Peyer's patch (tissue), 4 donors: ENCODE results near the gene PSD. TPM values are rescaled to one million over a fixed set of nuclear protein-coding genes. Genes with fewer than 3 reads are reported as not detected.
A peak's percentile ranks its signal among the peaks of the same experiment; 100 is the strongest.

Source experiments
- DNase-seq, 3 donors: peaks; one replicate each; pipeline ENCODE4 v3.0.0-alpha.2; 2017 to 2019
- H3K27ac ChIP-seq, 4 donors: fragments of 200-600 bp; sonication (generic); one replicate each; pipeline ENCODE4 v1.5.1; 2016 to 2019
- H3K27me3 ChIP-seq, 2 donors: fragments of 200-600 bp; sonication (generic); one replicate each; pipeline ENCODE4 v1.5.1; 2019
- H3K36me3 ChIP-seq, 3 donors: fragments of 200-600 bp; sonication (generic); one replicate each; pipeline ENCODE4 v1.5.1; 2016 to 2019
- H3K4me1 ChIP-seq, 4 donors: fragments of 200-600 bp; sonication (generic); one replicate each; pipeline ENCODE4 v1.5.1; 2016 to 2019
- H3K4me3 ChIP-seq, 4 donors: fragments of 200-600 bp; sonication (generic); 1 replicate in 3 of 4; 2 replicates in 1 of 4; pipeline ENCODE4 v1.5.1; 2016 to 2019; ENCODE audit warnings: mild to moderate bottlenecking in 1 of 4
- H3K9me3 ChIP-seq, 4 donors: fragments of 200-600 bp; sonication (generic); one replicate each; pipeline ENCODE4 v1.5.1; 2016 to 2019; ENCODE audit warnings: mild to moderate bottlenecking in 1 of 4
- POLR2A ChIP-seq, 2 donors: fragments of 450-650 bp; IDR thresholded peaks; one replicate each; pipeline ENCODE4 v1.5.1; 2017; ENCODE audit warnings: antibody characterized with exemption in 2 of 2, mild to moderate bottlenecking in 2 of 2, moderate library complexity in 2 of 2
- total RNA-seq, 4 donors: library from RNA; depleted of rRNA; stranded (reverse); fragments of >200 nt; gene quantifications; one replicate each; pipeline ENCODE4 v1.1.0, GENCODE V29; 2016
- TF ChIP-seq, protein P1 (sequence below), 6 experiments: fragments of 450-650 bp in 4 of 6; fragments of 200-600 bp in 2 of 6; sonication (generic) in 1 of 6; IDR thresholded peaks; one replicate each; pipeline ENCODE4 v1.5.1; 2017 to 2019; ENCODE audit warnings: antibody characterized with exemption in 6 of 6, mild to moderate bottlenecking in 3 of 6, moderate library complexity in 1 of 6

PSD gene
- total RNA-seq, 4 donors from 2014 or later, result 1.6 to 14.3 (median 6.3) TPM; not detected in 1

DNA sequence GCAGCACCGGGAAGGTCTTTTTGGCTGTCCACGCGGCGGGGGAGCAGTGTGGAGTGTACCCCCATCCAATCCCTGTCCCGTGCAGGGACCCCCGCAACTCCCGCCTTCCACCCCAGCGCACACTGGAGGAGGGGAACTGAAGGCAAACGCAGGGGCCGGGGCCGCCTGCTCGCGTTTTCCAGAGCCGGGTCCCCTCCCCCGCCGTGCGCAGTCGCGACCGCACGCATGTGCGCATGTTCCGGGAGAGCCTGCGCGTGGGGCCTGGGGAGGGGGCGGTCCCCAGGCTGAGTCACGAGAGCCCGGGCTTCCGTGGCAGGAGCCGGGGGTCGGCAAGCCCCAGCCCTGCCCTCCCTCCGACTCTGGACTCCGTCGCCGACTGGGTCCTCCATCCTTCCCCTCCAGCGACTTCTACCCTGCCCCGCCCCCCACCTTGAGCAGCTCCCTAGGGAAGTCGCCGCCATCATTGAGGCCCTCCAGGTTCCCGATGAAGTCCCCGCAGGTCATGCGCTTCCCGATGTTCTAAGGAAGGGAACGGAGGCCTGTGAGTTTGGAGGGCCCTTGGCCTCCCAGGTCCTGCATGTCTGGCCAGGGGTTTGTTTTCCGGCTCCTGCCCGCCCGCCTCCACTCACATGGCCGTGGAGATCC, 8.0 kb downstream of the PSD start:
- H3K27ac ChIP-seq, result peak overlapping the region in 3 of 4 donors; percentile 17 to 77 (median 55)
- no peaks in the 10 kb centered on the region for H3K9me3 ChIP-seq
- peaks cover 0 to 28% (median 11%) of the 10 kb centered on the region in 4 donors for H3K4me1 ChIP-seq
- TF ChIP-seq, protein P1, sequence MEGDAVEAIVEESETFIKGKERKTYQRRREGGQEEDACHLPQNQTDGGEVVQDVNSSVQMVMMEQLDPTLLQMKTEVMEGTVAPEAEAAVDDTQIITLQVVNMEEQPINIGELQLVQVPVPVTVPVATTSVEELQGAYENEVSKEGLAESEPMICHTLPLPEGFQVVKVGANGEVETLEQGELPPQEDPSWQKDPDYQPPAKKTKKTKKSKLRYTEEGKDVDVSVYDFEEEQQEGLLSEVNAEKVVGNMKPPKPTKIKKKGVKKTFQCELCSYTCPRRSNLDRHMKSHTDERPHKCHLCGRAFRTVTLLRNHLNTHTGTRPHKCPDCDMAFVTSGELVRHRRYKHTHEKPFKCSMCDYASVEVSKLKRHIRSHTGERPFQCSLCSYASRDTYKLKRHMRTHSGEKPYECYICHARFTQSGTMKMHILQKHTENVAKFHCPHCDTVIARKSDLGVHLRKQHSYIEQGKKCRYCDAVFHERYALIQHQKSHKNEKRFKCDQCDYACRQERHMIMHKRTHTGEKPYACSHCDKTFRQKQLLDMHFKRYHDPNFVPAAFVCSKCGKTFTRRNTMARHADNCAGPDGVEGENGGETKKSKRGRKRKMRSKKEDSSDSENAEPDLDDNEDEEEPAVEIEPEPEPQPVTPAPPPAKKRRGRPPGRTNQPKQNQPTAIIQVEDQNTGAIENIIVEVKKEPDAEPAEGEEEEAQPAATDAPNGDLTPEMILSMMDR (IDR thresholded peaks at IDR 0.05), result no peak
- no peak for TF ChIP-seq POLR2A (IDR thresholded peaks at IDR 0.05)
- no peak for DNase-seq
- no peaks in the 10 kb centered on the region for H3K36me3 ChIP-seq
- peak overlapping the region; percentile 0 to 56 (median 40) for H3K4me3 ChIP-seq
- H3K27me3 ChIP-seq, result peaks cover 0 to 9% of the 10 kb centered on the region in 2 donors

DNA sequence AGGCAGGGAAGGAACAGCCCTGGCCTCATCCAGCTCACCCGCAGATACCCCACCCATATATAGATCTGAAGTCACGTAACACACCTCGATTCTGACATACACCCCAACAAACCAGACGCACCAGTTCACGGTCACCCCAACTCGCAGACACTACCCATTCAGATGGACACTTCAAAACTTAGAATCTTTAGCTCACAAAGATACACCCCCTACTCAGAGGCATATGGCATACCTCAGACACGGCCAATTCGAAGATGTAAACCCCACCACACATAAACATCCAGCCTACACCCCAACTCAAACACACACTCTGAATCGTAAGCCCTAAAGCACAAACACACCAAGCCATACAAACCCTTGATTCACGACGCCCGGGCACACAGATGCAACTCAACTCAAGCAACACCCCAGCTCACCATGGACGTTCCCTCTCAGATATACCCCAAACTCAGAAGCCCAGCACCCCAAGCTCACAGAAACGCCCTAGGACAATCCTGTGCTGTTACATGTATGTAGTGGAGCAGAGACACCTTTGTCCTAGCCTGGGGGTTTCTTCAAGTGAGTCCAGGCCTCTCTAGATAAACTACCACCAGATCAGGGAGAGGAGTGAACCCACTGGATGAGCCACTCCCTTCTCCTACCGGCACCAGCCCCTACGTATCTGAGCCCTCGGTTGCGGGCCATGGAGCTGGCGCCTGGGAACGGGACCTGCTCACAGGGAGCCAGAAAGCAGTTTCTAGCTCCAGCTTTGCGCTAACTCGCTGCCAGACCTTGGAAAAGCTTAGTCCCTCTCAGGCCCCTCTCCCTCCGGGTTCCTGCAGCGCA, 8.8 kb downstream of the PSD start:
- Histone ChIP-seq H3K27me3 (peaks cover 0 to 9% of the 10 kb centered on the region in 2 donors), H3K9me3 (no peaks in the 10 kb centered on the region), H3K27ac (peak overlapping the region in 3 of 4 donors; percentile 31 to 77 (median 55)), H3K4me1 (peaks cover 0 to 28% (median 11%) of the 10 kb centered on the region in 4 donors), H3K36me3 (no peaks in the 10 kb centered on the region), H3K4me3 (peak overlapping the region; percentile 28 to 56 (median 50))
- TF ChIP-seq, protein P1 (IDR thresholded peaks at IDR 0.05), result no peak
- no peak for TF ChIP-seq POLR2A (IDR thresholded peaks at IDR 0.05)
- no peak for DNase-seq

DNA sequence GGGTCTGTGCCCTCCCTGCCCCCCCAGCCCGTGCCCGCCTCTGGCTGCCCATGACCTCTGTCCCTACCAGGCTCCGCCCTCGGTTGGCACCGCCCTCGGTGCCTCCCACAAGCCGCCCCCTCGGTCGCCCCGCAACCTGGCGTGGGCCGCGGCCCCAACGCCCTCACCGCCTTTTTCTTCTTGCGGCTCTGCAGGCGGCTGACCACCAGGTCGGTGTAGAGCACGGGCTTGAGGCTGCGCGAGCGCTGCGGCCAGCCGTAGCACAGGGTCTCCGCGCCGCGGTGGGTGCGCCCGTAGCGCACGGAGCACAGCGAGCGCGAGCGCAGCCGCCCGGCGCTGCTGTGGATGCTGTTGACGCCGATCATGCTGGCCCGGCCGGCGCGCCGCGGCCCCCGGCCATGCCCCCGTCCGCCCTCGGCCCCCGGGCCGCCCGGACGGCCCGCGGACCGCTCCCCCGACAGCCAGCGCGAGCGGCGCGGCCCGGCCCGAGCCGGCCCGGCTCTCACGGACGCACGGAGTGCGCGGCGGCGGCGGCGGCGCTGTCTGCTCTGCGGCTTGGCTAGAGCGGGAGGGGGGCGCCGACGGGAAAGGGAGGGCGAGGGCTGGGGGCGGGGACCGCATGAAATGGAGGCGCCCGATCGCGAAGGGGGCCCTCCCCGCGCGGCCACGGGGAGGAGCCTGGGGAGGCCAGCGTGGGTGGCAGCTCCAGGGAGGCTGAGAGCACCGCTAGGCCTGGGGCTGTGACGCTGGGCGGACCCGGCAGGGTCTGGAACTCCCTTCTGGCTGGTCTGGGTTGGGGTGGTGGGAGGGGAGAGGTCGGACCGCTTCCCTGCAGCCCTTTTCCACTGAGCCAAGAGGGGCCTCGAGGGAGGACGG, 9.6 kb downstream of the PSD start:
- peak; percentile 35 to 70 (median 50) for DNase-seq
- TF ChIP-seq, protein P1 (IDR thresholded peaks at IDR 0.05), result no peak
- TF ChIP-seq POLR2A (IDR thresholded peaks at IDR 0.05), result no peak
- H3K9me3 ChIP-seq, result no peaks in the 10 kb centered on the region
- H3K4me1 ChIP-seq, result peaks cover 0 to 28% (median 11%) of the 10 kb centered on the region in 4 donors
- peak overlapping the region in 3 of 4 donors; percentile 31 to 86 (median 35) for H3K27ac ChIP-seq
- H3K36me3 ChIP-seq, result no peaks in the 10 kb centered on the region
- peaks cover 0 to 9% of the 10 kb centered on the region in 2 donors for H3K27me3 ChIP-seq
- peak overlapping the region; percentile 28 to 56 (median 50) for H3K4me3 ChIP-seq

DNA sequence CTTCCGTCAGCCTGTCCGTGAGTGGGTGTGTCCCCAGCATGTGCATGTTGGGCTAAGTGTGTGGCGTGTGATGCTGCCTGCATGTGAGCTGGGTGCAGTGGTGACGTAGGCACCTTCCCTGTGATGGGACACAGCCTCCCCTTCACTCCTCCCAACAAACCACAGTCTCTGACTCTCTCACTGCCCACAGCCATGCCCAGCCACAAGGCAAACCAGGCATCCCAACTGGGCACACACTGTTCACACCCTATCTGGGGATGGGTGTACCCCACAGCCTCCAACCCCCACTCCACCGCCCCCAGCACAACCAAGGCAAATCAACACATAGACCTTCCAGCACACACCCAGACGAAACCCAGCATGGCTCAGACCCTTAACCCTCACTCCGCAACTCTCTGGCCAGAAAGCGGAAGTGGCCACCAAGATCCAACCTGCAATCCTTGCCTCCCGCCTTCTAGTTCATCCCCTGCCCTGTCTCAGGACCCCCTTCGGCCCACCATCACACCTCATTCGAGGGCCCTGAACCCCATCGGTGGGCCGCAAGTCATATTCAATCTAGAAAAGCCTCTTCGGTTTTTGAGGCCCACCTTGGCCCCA, 10.4 kb downstream of the PSD start:
- TF ChIP-seq, protein P1 (IDR thresholded peaks at IDR 0.05), result no peak
- TF ChIP-seq POLR2A (IDR thresholded peaks at IDR 0.05), result no peak
- Histone ChIP-seq H3K36me3 (no peaks in the 10 kb centered on the region), H3K9me3 (no peaks in the 10 kb centered on the region), H3K27me3 (peaks cover 0 to 9% of the 10 kb centered on the region in 2 donors), H3K27ac (peak overlapping the region in 3 of 4 donors; percentile 31 to 86 (median 35)), H3K4me1 (peaks cover 0 to 28% (median 11%) of the 10 kb centered on the region in 4 donors), H3K4me3 (peak overlapping the region; percentile 28 to 56 (median 50))
- peak in 1 of 3 donors; percentile 41 for DNase-seq
